ENCODE data around the gene ANKRD23.
"Not testable (repeated sequence)": the region's sequence is repeated elsewhere in the genome, so short reads cannot be mapped to it uniquely, and the experiment has no call there.

The ANKRD23 gene

GRCh38 chr2:96864343-96865091 lies 20.7 kb upstream of the ANKRD23 start:
- DNase-seq (ENCODE audit: low read depth in 2 of 3, low spot score in 2 of 3): no peak

- no peak for DNase-seq (ENCODE audit: low read depth in 2 of 3, low spot score in 2 of 3)
Observed at GRCh38 chr2:96863575-96864342, 19.9 kb upstream of the ANKRD23 start.

- DNase-seq (ENCODE audit: low read depth in 2 of 3, low spot score in 2 of 3): not testable (repeated sequence)
Observed at GRCh38 chr2:96863056-96863455, 19.2 kb upstream of the ANKRD23 start.

- no peak for DNase-seq (ENCODE audit: low read depth in 2 of 3, low spot score in 2 of 3)
Observed at GRCh38 chr2:96861074-96861473, 17.3 kb upstream of the ANKRD23 start.

- no peak for DNase-seq (ENCODE audit: low read depth in 2 of 3, low spot score in 2 of 3)
Observed at GRCh38 chr2:96860065-96861029, 16.5 kb upstream of the ANKRD23 start.

- DNase-seq (ENCODE audit: low read depth in 2 of 3, low spot score in 2 of 3): no peak
Observed at GRCh38 chr2:96859681-96860064, 15.9 kb upstream of the ANKRD23 start.

- DNase-seq (ENCODE audit: low read depth in 2 of 3, low spot score in 2 of 3): no peak
Observed at GRCh38 chr2:96859099-96859649, 15.4 kb upstream of the ANKRD23 start.

- DNase-seq (ENCODE audit: low read depth in 2 of 3, low spot score in 2 of 3): peak; percentile 86 to 97 (median 88)
Observed at GRCh38 chr2:96857667-96858372, 14.0 kb upstream of the ANKRD23 start, which contains the start of gene ANKRD39. Gene ANKRD39, minus strand, starts transcription at chr2:96858016. Its CDS starts 29 bp downstream, at chr2:96857987.

GRCh38 chr2:96856776-96857666 lies 13.2 kb upstream of the ANKRD23 start:
- DNase-seq (ENCODE audit: low read depth in 2 of 3, low spot score in 2 of 3): no peak

- no peak for DNase-seq (ENCODE audit: low read depth in 2 of 3, low spot score in 2 of 3)
Observed at GRCh38 chr2:96853321-96853720, 9.5 kb upstream of the ANKRD23 start.

GRCh38 chr2:96852667-96853066 lies 8.8 kb upstream of the ANKRD23 start:
- DNase-seq (ENCODE audit: low read depth in 2 of 3, low spot score in 2 of 3): no peak

- no peak for DNase-seq (ENCODE audit: low read depth in 2 of 3, low spot score in 2 of 3)
Observed at GRCh38 chr2:96848264-96848663, 4.4 kb upstream of the ANKRD23 start.

- no peak for DNase-seq (ENCODE audit: low read depth in 2 of 3, low spot score in 2 of 3)
Observed at GRCh38 chr2:96847586-96847985, 3.8 kb upstream of the ANKRD23 start.

- no peak for DNase-seq (ENCODE audit: low read depth in 2 of 3, low spot score in 2 of 3)
Observed at GRCh38 chr2:96846825-96847224, 3.0 kb upstream of the ANKRD23 start.

GRCh38 chr2:96844405-96844808 lies 586 bp upstream of the ANKRD23 start:
- no peak for DNase-seq (ENCODE audit: low read depth in 2 of 3, low spot score in 2 of 3)

- DNase-seq (ENCODE audit: low read depth in 2 of 3, low spot score in 2 of 3): no peak
Observed at GRCh38 chr2:96842600-96842999, 1.2 kb downstream of the ANKRD23 start.

GRCh38 chr2:96841701-96842495 lies 1.9 kb downstream of the ANKRD23 start:
- no peak for DNase-seq (ENCODE audit: low read depth in 2 of 3, low spot score in 2 of 3)
